Measurements from ENCODE around the gene CBARP. TPM values are rescaled to one million over a fixed set of nuclear protein-coding genes. Genes with fewer than 3 reads are reported as not detected.
"Not testable (repeated sequence)": the region's sequence is repeated elsewhere in the genome, so short reads cannot be mapped to it uniquely, and the experiment has no call there.

Gene CBARP
- polyA plus RNA-seq, 3 donors, result not detected

- intact Hi-C loops (cut with micrococcal nuclease), result no loop called here
- Histone ChIP-seq H3K4me3 (replicated peaks in 1 of 3; ENCODE audit: low read depth in 2 of 3, low read length in 3 of 3) (no peak overlapping the region), H3K9me3 (replicated peaks in 1 of 2; ENCODE audit: control insufficient read depth in 1 of 2, insufficient read depth in 1 of 2, low read length in 2 of 2) (no peaks in the 10 kb centered on the region), H3K36me3 (replicated peaks in 1 of 2; ENCODE audit: control insufficient read depth in 1 of 2, insufficient read depth in 2 of 2, low read length in 2 of 2) (peaks cover 4 to 21% of the 10 kb centered on the region in 2 donors), H3K79me2 (ENCODE audit: insufficient read depth, low read length) (peaks cover 91% of the 10 kb centered on the region), H2AFZ (ENCODE audit: insufficient read depth, low read depth, low read length, poor library complexity, severe bottlenecking) (no peak overlapping the region), H3K27me3 (ENCODE audit: control insufficient read depth in 2 of 2, insufficient read depth in 2 of 2, low read length in 2 of 2) (no peaks in the 10 kb centered on the region), H3K9ac (ENCODE audit: insufficient read depth, low read length, poor library complexity, severe bottlenecking) (no peak overlapping the region), H3K4me1 (ENCODE audit: control insufficient read depth in 1 of 2, insufficient read depth in 2 of 2, low read length in 2 of 2) (peaks cover 59 to 67% of the 10 kb centered on the region in 2 donors), H3K4me2 (replicated peaks; ENCODE audit: extremely low read depth, low read length, poor library complexity, severe bottlenecking) (no peak overlapping the region), H4K20me1 (ENCODE audit: insufficient read depth, low read length) (peaks cover 90% of the 10 kb centered on the region), H3K27ac (ENCODE audit: low read depth in 1 of 2, low read length in 2 of 2) (peak overlapping the region in 1 of 2 donors; percentile 48)
- Mint-ChIP-seq H3K4me3 (no peak overlapping the region), H3K4me1 (peaks cover 54% of the 10 kb centered on the region), H3K9me3 (no peaks in the 10 kb centered on the region), H3K27ac (peak overlapping the region in 4 of 7 donors; percentile 31 to 75 (median 50)), H3K36me3 (peaks cover 19 to 50% of the 10 kb centered on the region in 2 donors), H3K27me3 (ENCODE audit: low read depth in 3 of 3) (peaks cover 0 to 3% (median 0%) of the 10 kb centered on the region in 3 donors)
- 80% methylated on average over 23 of the region's 33 CpGs for WGBS (ENCODE audit: insufficient coverage)
- DNase-seq, result peak in 1 of 3 donors; percentile 2
- TF ChIP-seq, protein P1, sequence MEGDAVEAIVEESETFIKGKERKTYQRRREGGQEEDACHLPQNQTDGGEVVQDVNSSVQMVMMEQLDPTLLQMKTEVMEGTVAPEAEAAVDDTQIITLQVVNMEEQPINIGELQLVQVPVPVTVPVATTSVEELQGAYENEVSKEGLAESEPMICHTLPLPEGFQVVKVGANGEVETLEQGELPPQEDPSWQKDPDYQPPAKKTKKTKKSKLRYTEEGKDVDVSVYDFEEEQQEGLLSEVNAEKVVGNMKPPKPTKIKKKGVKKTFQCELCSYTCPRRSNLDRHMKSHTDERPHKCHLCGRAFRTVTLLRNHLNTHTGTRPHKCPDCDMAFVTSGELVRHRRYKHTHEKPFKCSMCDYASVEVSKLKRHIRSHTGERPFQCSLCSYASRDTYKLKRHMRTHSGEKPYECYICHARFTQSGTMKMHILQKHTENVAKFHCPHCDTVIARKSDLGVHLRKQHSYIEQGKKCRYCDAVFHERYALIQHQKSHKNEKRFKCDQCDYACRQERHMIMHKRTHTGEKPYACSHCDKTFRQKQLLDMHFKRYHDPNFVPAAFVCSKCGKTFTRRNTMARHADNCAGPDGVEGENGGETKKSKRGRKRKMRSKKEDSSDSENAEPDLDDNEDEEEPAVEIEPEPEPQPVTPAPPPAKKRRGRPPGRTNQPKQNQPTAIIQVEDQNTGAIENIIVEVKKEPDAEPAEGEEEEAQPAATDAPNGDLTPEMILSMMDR (IDR thresholded peaks at IDR 0.05), result no peak
Measured at GRCh38 chr19:1211494-1212234, 26.1 kb downstream of the CBARP start.

DNA sequence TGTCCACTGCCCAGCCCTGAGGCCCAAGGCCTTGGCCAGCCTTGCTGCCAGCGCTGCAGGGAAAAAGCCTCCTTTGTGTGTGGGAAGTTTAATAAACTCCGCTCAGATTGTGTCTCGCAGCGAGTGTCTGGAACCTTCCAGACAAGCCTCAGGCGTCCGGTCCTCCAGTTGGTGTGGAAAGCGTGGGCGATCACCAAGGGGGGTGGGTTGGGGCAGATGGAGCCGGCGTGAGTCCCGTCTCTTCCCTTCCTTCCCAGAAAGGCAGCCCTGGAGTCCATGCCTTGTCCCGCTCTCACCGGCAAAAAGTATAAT is 27.6 kb downstream of the CBARP start:
- H3K9me3 Mint-ChIP-seq, result no peaks in the 10 kb centered on the region
- Histone ChIP-seq H3K4me1 (ENCODE audit: control insufficient read depth in 1 of 2, insufficient read depth in 2 of 2, low read length in 2 of 2) (peaks cover 60 to 70% of the 10 kb centered on the region in 2 donors), H2AFZ (ENCODE audit: insufficient read depth, low read depth, low read length, poor library complexity, severe bottlenecking) (no peak overlapping the region), H3K36me3 (replicated peaks in 1 of 2; ENCODE audit: control insufficient read depth in 1 of 2, insufficient read depth in 2 of 2, low read length in 2 of 2) (peaks cover 0 to 10% of the 10 kb centered on the region in 2 donors), H3K4me2 (replicated peaks; ENCODE audit: extremely low read depth, low read length, poor library complexity, severe bottlenecking) (no peak overlapping the region), H3K27me3 (ENCODE audit: control insufficient read depth in 2 of 2, insufficient read depth in 2 of 2, low read length in 2 of 2) (no peaks in the 10 kb centered on the region), H3K27ac (ENCODE audit: low read depth in 1 of 2, low read length in 2 of 2) (no peak overlapping the region), H3K9ac (ENCODE audit: insufficient read depth, low read length, poor library complexity, severe bottlenecking) (no peak overlapping the region), H3K79me2 (ENCODE audit: insufficient read depth, low read length) (peaks cover 83% of the 10 kb centered on the region), H3K4me3 (replicated peaks in 1 of 3; ENCODE audit: low read depth in 2 of 3, low read length in 3 of 3) (no peak overlapping the region), H3K9me3 (replicated peaks in 1 of 2; ENCODE audit: control insufficient read depth in 1 of 2, insufficient read depth in 1 of 2, low read length in 2 of 2) (no peaks in the 10 kb centered on the region), H4K20me1 (ENCODE audit: insufficient read depth, low read length) (peaks cover 79% of the 10 kb centered on the region)
- intact Hi-C loops (cut with micrococcal nuclease), result no loop called here
- no peak overlapping the region for H3K4me3 Mint-ChIP-seq
- 96% methylated on average over 7 of the region's 13 CpGs for WGBS (ENCODE audit: insufficient coverage)
- TF ChIP-seq, protein P1 (IDR thresholded peaks at IDR 0.05), result no peak
- no peaks in the 10 kb centered on the region for H3K27me3 Mint-ChIP-seq (ENCODE audit: low read depth in 3 of 3)
- peaks cover 19 to 40% of the 10 kb centered on the region in 2 donors for H3K36me3 Mint-ChIP-seq
- peak overlapping the region in 2 of 7 donors; percentile 13 to 55 for H3K27ac Mint-ChIP-seq
- H3K4me1 Mint-ChIP-seq, result peaks cover 55% of the 10 kb centered on the region
- DNase-seq, result no peak

DNA sequence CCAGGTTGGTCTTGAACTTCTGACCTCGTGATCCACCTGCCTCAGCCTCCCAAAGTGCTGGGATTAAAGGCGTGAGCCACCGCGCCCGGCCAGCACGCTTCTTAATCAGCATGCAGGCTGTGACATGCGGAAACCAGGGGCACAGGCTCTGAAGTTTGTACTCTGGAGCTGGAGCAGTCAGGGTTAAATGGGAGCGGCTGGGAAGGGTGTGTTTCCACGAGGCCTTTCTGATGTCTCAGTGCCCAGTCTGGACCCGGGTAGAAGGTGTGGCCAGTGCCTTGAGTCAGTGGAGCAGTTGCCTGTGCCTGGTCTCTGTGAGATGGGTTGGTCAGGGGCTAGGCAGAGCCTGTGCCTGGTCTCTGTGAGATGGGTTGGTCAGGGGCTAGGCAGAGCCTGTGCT is 29.0 kb downstream of the CBARP start:
- Histone ChIP-seq H3K4me1 (ENCODE audit: control insufficient read depth in 1 of 2, insufficient read depth in 2 of 2, low read length in 2 of 2) (peaks cover 54 to 67% of the 10 kb centered on the region in 2 donors), H4K20me1 (ENCODE audit: insufficient read depth, low read length) (peaks cover 67% of the 10 kb centered on the region), H3K79me2 (ENCODE audit: insufficient read depth, low read length) (peaks cover 72% of the 10 kb centered on the region), H3K4me2 (replicated peaks; ENCODE audit: extremely low read depth, low read length, poor library complexity, severe bottlenecking) (peak overlapping the region; percentile 13)
- DNase-seq; H3K9me3 Mint-ChIP-seq; H3K27ac ChIP-seq (ENCODE audit: low read depth in 1 of 2, low read length in 2 of 2); H3K9ac ChIP-seq (ENCODE audit: insufficient read depth, low read length, poor library complexity, severe bottlenecking); intact Hi-C loops (cut with micrococcal nuclease); H3K36me3 ChIP-seq (replicated peaks in 1 of 2; ENCODE audit: control insufficient read depth in 1 of 2, insufficient read depth in 2 of 2, low read length in 2 of 2); H3K4me3 ChIP-seq (replicated peaks in 1 of 3; ENCODE audit: low read depth in 2 of 3, low read length in 3 of 3); H3K9me3 ChIP-seq (replicated peaks in 1 of 2; ENCODE audit: control insufficient read depth in 1 of 2, insufficient read depth in 1 of 2, low read length in 2 of 2); H3K27me3 ChIP-seq (ENCODE audit: control insufficient read depth in 2 of 2, insufficient read depth in 2 of 2, low read length in 2 of 2); H2AFZ ChIP-seq (ENCODE audit: insufficient read depth, low read depth, low read length, poor library complexity, severe bottlenecking); H3K27me3 Mint-ChIP-seq (ENCODE audit: low read depth in 3 of 3): not testable (repeated sequence)
- H3K36me3 Mint-ChIP-seq, result peaks cover 19 to 36% of the 10 kb centered on the region in 2 donors
- 80% methylated on average over 10 of the region's 10 CpGs for WGBS (ENCODE audit: insufficient coverage)
- peak overlapping the region in 1 of 2 donors; percentile 34 for H3K4me3 Mint-ChIP-seq
- H3K4me1 Mint-ChIP-seq, result peaks cover 49% of the 10 kb centered on the region
- peak overlapping the region in 1 of 7 donors; percentile 53 for H3K27ac Mint-ChIP-seq
